DOHH2 (cell line): ENCODE data around the gene RAET1G.

Experiments used
- H3F3A ChIP-seq: fragments of 200-600 bp; sonication (generic), shearing (Covaris generic); 2 replicates; pipeline ENCODE4 v1.6.0; 2016; ENCODE audit warnings: antibody characterized with exemption, mild to moderate bottlenecking; ENCODE audit not compliant: control insufficient read depth, insufficient read depth
- H3K27ac ChIP-seq: fragments of 200-600 bp; sonication (generic); 2 replicates; pipeline ENCODE4 v1.5.1; 2014; ENCODE audit warnings: low read depth, mild to moderate bottlenecking, low read length, moderate library complexity
- H3K27me3 ChIP-seq: fragments of 200-600 bp; sonication (generic); 2 replicates; pipeline ENCODE4 v1.6.1; 2014; ENCODE audit warnings: mild to moderate bottlenecking, low read length, mixed read lengths; ENCODE audit not compliant: control insufficient read depth
- H3K36me3 ChIP-seq: fragments of 200-600 bp; sonication (generic); 2 replicates; pipeline ENCODE4 v1.6.1; 2014; ENCODE audit warnings: mild to moderate bottlenecking, low read length, moderate library complexity, mixed read lengths; ENCODE audit not compliant: control insufficient read depth
- H3K4me1 ChIP-seq: fragments of 200-600 bp; sonication (generic); 2 replicates; pipeline ENCODE4 v1.6.1; 2014; ENCODE audit warnings: mild to moderate bottlenecking, low read length, mixed read lengths; ENCODE audit not compliant: control insufficient read depth
- H3K4me2 ChIP-seq: fragments of 200-600 bp; sonication (generic); 2 replicates; pipeline ENCODE4 v1.6.0; 2014; ENCODE audit warnings: mild to moderate bottlenecking, low read length, moderate library complexity
- H3K4me3 ChIP-seq: fragments of 200-600 bp; sonication (generic); 2 replicates; pipeline ENCODE4 v1.5.1; 2014; ENCODE audit warnings: mild to moderate bottlenecking, low read length, mixed read lengths
- H3K79me2 ChIP-seq: fragments of 200-600 bp; sonication (generic); 2 replicates; pipeline ENCODE4 v1.6.1; 2014; ENCODE audit warnings: mild to moderate bottlenecking, low read length, mixed read lengths; ENCODE audit not compliant: control insufficient read depth
- H3K9me2 ChIP-seq: fragments of 200-600 bp; sonication (generic); replicated peaks from 2 replicates; pipeline ENCODE4 v1.6.1; 2014; ENCODE audit warnings: mild to moderate bottlenecking, low read length, mixed read lengths; ENCODE audit not compliant: control insufficient read depth
- H3K9me3 ChIP-seq: fragments of 200-600 bp; sonication (generic); 2 replicates; pipeline ENCODE4 v1.6.1; 2014; ENCODE audit warnings: antibody characterized with exemption, low read length, mixed read lengths; ENCODE audit not compliant: control insufficient read depth, insufficient read depth
- H4K20me1 ChIP-seq: fragments of 200-600 bp; sonication (generic); 2 replicates; pipeline ENCODE4 v1.6.0; 2014; ENCODE audit warnings: low read depth, mild to moderate bottlenecking, antibody characterized with exemption, low read length, moderate library complexity; ENCODE audit not compliant: control insufficient read depth, insufficient read depth
- CTCF ChIP-seq: fragments of 200-600 bp; sonication (generic); IDR thresholded peaks from one replicate; pipeline ENCODE4 v1.5.1; 2014; ENCODE audit warnings: antibody characterized with exemption, mild to moderate bottlenecking, low read depth, low read length; ENCODE audit not compliant: poor library complexity, severe bottlenecking
- EZH2phosphoT487 ChIP-seq: fragments of 200-600 bp; sonication (generic); IDR thresholded peaks from 2 replicates; pipeline ENCODE4 v1.6.1; 2017; ENCODE audit warnings: borderline replicate concordance, mild to moderate bottlenecking, antibody characterized with exemption, low read length, moderate library complexity, mixed read lengths

The RAET1G gene

GRCh38 chr6:149881860-149882259 is 41.1 kb downstream of the RAET1G start:
- Histone ChIP-seq H3K27ac (no peak overlapping the region), H4K20me1 (no peaks in the 10 kb centered on the region), H3K4me2 (no peak overlapping the region), H3K36me3 (no peaks in the 10 kb centered on the region), H3F3A (no peaks in the 10 kb centered on the region), H3K9me2 (no peaks in the 10 kb centered on the region), H3K79me2 (no peaks in the 10 kb centered on the region), H3K9me3 (no peaks in the 10 kb centered on the region), H3K27me3 (peaks cover 21% of the 10 kb centered on the region), H3K4me1 (no peaks in the 10 kb centered on the region), H3K4me3 (no peak overlapping the region)
- no peak for TF ChIP-seq EZH2phosphoT487
- no peak for TF ChIP-seq CTCF

DNA sequence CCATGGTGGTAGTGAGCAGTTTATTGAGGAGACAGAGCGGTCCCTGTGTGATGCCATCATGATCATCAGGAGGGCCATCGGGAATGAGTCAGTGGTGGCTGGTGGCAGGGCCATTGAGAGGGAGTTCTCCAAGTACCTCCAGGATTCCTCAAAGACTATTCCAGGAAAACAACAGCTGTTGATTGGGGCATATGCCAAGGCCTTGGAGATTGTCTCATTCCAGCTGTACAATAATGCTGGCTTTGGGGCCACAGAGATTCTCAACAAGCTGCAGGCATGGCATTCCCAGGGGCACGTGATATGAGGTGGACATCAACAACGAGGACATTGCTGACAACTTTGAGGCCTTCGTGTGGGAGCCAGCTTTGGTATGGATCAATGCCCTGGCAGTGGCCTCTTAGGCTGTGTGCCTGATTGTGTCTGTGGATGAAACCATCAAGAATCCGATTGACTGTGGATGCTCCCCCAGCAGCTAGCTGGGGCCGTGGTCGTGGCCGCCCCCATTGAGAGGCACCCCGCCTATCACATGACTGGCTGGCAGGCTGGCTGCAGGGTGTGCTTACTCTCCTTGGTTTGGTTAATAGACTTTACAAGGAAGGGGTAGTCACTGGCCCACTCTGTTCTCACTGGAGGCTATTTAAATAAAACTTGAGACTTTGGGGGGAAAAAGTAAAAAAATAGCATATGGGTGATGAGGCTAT is 41.7 kb downstream of the RAET1G start:
- Histone ChIP-seq H3K79me2 (no peaks in the 10 kb centered on the region), H3K4me2 (no peak overlapping the region), H3K9me2 (no peaks in the 10 kb centered on the region), H3K27me3 (peaks cover 21% of the 10 kb centered on the region), H3K4me1 (no peaks in the 10 kb centered on the region), H3K27ac (no peak overlapping the region), H4K20me1 (no peaks in the 10 kb centered on the region), H3K4me3 (no peak overlapping the region), H3F3A (no peaks in the 10 kb centered on the region), H3K9me3 (no peaks in the 10 kb centered on the region), H3K36me3 (no peaks in the 10 kb centered on the region)
- no peak for TF ChIP-seq EZH2phosphoT487
- no peak for TF ChIP-seq CTCF

DNA sequence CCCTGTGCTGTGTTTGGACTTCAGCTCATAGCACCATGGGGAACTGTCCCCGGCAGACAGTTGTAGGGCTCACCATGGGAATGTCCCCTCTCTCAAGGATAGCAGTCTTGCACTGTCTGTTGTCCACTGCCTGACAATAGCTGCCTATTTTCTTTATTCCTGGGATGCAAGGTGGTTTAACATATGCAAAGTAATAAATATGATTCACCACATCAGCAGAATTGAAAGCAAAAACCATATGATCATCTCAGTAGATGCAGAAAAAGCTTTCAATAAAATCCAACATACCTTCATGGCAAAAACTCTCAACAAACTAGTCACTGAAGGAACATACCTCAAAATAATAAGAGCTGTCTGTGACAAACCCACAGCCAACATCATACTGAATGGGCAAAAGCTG is 45.3 kb downstream of the RAET1G start:
- Histone ChIP-seq H3K4me1 (no peaks in the 10 kb centered on the region), H3K27me3 (peaks cover 21% of the 10 kb centered on the region), H3K79me2 (no peaks in the 10 kb centered on the region), H3K4me3 (no peak overlapping the region), H3K9me2 (no peaks in the 10 kb centered on the region), H3K4me2 (no peak overlapping the region), H3F3A (no peaks in the 10 kb centered on the region), H3K27ac (no peak overlapping the region), H3K9me3 (no peaks in the 10 kb centered on the region), H3K36me3 (no peaks in the 10 kb centered on the region), H4K20me1 (no peaks in the 10 kb centered on the region)
- TF ChIP-seq CTCF (no peak), EZH2phosphoT487 (no peak)
